ENCODE measurements around the gene LHFPL5. TPM values are rescaled to one million over a fixed set of nuclear protein-coding genes. Genes with fewer than 3 reads are reported as not detected.

The LHFPL5 gene
- total RNA-seq, 1 experiment from 2014 or later = 0.17 TPM

DNA sequence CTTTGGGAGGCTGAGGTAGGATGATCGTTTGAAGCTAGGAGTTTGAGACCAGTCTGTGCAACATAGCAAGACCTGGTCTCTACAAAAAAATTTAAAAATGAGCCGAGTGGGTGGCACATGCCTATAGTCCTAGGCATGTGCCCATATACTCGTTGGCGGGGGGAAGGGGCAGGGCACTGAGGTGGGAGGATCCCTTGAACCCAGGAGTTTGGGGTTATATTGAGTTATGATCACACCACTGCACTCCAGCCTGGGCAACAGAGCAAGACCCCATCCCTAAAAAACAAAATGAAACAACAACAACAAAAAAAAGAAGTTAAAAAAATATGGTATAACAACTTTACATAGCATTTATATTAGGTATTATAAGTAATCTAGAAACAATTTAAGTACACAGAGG, 47.8 kb downstream of the LHFPL5 start:
- DNase-seq (ENCODE audit: low read depth) = no peak

GRCh38 chr6:35856250-35856649, 51.1 kb downstream of the LHFPL5 start:
- no peak for DNase-seq (ENCODE audit: low read depth)

DNA sequence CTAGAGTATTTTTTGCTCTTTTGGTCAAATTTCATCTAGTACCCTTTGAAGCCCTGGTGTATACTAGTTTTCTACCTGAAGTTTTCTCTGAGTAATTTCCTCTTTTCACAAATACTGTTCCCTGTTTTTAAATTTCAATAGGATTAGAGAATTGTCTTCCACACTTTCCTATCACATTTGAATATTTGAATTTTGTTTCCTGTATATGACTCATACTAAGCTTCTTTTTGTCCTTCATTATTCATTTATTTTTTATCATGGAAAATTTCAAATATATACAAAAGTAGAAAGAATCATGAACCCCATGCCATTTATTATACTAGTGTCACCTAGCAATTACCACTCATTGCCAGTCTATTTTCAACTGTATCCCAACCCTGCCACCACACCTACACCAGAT, 52.7 kb downstream of the LHFPL5 start:
- DNase-seq (ENCODE audit: low read depth) = no peak

DNA sequence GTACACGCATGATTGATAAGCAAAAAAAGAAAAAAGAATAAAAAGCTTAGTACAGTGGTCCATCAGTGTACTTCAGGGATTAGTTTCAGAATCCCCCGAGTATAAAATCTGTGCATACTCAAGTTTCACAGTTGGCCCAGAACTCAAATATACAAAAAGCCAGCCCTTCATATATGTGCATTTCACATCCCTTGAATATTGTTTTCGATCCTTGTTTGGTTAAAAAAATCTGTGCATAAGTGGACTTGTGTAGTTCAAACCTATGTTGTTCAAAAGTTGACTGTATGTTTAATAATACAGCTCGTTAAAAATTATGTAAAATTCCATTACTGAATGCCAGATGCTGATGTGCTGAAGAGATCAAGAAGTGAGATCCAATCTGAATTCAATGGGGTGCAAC, 54.2 kb downstream of the LHFPL5 start:
- DNase-seq (ENCODE audit: low read depth) = no peak

Other genes starting within 250 kb of the LHFPL5 start
- gene FKBP5, start 116.4 kb upstream of the LHFPL5 start, total RNA-seq (2014; rRNA removed) = 68.0 and 105 TPM in 2 replicates
- 0.29 TPM in 1 of 2 replicates, not detected in the other for gene ARMC12, start 68.3 kb upstream of the LHFPL5 start, total RNA-seq (2014; rRNA removed)
- gene CLPSL2, start 28.8 kb upstream of the LHFPL5 start, total RNA-seq (2014; rRNA removed) = not detected in 2 replicates
- not detected in 2 replicates for gene CLPSL1, start 24.3 kb upstream of the LHFPL5 start, total RNA-seq (2014; rRNA removed)
- gene CLPS, start 8.0 kb upstream of the LHFPL5 start, total RNA-seq (2014; rRNA removed) = not detected in 2 replicates
- 54.0 and 55.9 TPM in 2 replicates for gene SRPK1, start 115.7 kb downstream of the LHFPL5 start, total RNA-seq (2014; rRNA removed)
- not detected in 2 replicates for gene SLC26A8, start 219.3 kb downstream of the LHFPL5 start, total RNA-seq (2014; rRNA removed)
- 46.9 and 53.5 TPM in 2 replicates for gene MAPK14, start 222.5 kb downstream of the LHFPL5 start, total RNA-seq (2014; rRNA removed)